ENCODE data around the gene COL16A1. TPM values are rescaled to one million over a fixed set of nuclear protein-coding genes. Genes with fewer than 3 reads are reported as not detected.
A peak's percentile ranks its signal among the peaks of the same experiment; 100 is the strongest.

COL16A1 gene
- total and polyA plus RNA-seq, 2 of the 4 experiments (the other 2 are of a cell fraction): 34.2 to 62.8 TPM

- H3K27me3 ChIP-seq (ENCODE audit: control insufficient read depth, insufficient read depth, low read length): no peaks in the 10 kb centered on the region
- peak overlapping the region; percentile 43; the same call in 1 of the 2 replicates for H3K27ac ChIP-seq (ENCODE audit: insufficient read depth, low read length)
- no peaks in the 10 kb centered on the region for H3K9me3 ChIP-seq (ENCODE audit: control insufficient read depth, insufficient read depth, low read length)
- H2BK15ac ChIP-seq (ENCODE audit: low read depth, low read length): no peak overlapping the region
- POLR2A ChIA-PET (ENCODE audit: unreplicated experiment): no interaction called here
- no peak overlapping the region for H3K4me3 ChIP-seq (ENCODE audit: insufficient read depth, low read depth, low read length)
- peaks cover 13% of the 10 kb centered on the region; the same call in 1 of the 2 replicates for H3K4me1 ChIP-seq (ENCODE audit: control insufficient read depth, insufficient read depth, low read length)
- H3K14ac ChIP-seq (replicated peaks; ENCODE audit: low read depth, low read length): no peak overlapping the region
- no peak overlapping the region for H4K91ac ChIP-seq (ENCODE audit: insufficient read depth, low read depth, low read length)
- no peak overlapping the region for H2BK20ac ChIP-seq (ENCODE audit: low read depth, low read length)
- dilution Hi-C loops (cut with HindIII; ENCODE audit: low sequenced_read_pairs, unreplicated experiment) (no loop called here), in situ Hi-C loops (cut with MboI; ENCODE audit: low sequenced_read_pairs) (no loop called here), intact Hi-C loops (cut with micrococcal nuclease) (no loop called here)
- BruUV-seq (replicated peaks): no TSS peak
- ATAC-seq (ENCODE audit: low read depth) (no peak), DNase-seq (no peak)
- no peak overlapping the region for H3K23ac ChIP-seq (ENCODE audit: low read depth, low read length)
- peaks cover 37 to 80% of the 10 kb centered on the region in 2 experiments for H3K79me1 ChIP-seq (ENCODE audit: low read depth in 1 of 2, low read length in 2 of 2)
- no peak overlapping the region for H3K4ac ChIP-seq (ENCODE audit: low read depth, low read length)
- no peak overlapping the region for H4K5ac ChIP-seq (ENCODE audit: low read depth, low read length)
- no peak overlapping the region for H3K18ac ChIP-seq (ENCODE audit: low read depth, low read length)
- H3K56ac ChIP-seq (ENCODE audit: extremely low read depth, insufficient read depth, low read length): no peak overlapping the region
- H3K9ac ChIP-seq (ENCODE audit: low read depth, low read length): no peak overlapping the region
- H2BK5ac ChIP-seq (ENCODE audit: low read depth, low read length, poor library complexity, severe bottlenecking): peak overlapping the region; percentile 41
- CTCF ChIA-PET: interaction anchor here (1.6 kb wide), 1 partner anchor 10 kb away, joined by 4 read pairs; no protein-coding TSS in a partner anchor
- peaks cover 44% of the 10 kb centered on the region for H4K20me1 ChIP-seq (ENCODE audit: insufficient read depth, low read length)
- no peak overlapping the region for H2BK120ac ChIP-seq (ENCODE audit: low read depth, low read length)
- no peak overlapping the region for H2AK5ac ChIP-seq (ENCODE audit: low read depth, low read length)
- H3K9me1 ChIP-seq (ENCODE audit: insufficient read depth, low read length): peaks cover 16% of the 10 kb centered on the region
- no peak for TF ChIP-seq USF2 (IDR thresholded peaks at IDR 0.05; ENCODE audit: low read depth, low read length)
- TF ChIP-seq, protein P1, sequence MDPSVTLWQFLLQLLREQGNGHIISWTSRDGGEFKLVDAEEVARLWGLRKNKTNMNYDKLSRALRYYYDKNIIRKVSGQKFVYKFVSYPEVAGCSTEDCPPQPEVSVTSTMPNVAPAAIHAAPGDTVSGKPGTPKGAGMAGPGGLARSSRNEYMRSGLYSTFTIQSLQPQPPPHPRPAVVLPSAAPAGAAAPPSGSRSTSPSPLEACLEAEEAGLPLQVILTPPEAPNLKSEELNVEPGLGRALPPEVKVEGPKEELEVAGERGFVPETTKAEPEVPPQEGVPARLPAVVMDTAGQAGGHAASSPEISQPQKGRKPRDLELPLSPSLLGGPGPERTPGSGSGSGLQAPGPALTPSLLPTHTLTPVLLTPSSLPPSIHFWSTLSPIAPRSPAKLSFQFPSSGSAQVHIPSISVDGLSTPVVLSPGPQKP (IDR thresholded peaks at IDR 0.05; ENCODE audit: borderline replicate concordance, low read depth, low read length): no peak
- TF ChIP-seq CHD1 (IDR thresholded peaks at IDR 0.05; ENCODE audit: low read depth, low read length): no peak
- TF ChIP-seq RCOR1 (IDR thresholded peaks at IDR 0.05; ENCODE audit: insufficient replicate concordance, low read length): no peak
- TF ChIP-seq BHLHE40 (IDR thresholded peaks at IDR 0.05; ENCODE audit: low read depth, low read length): no peak
- no peak for TF ChIP-seq NFE2L2 (IDR thresholded peaks at IDR 0.05; ENCODE audit: low read depth, low read length)
- no peak for TF ChIP-seq MXI1 (IDR thresholded peaks at IDR 0.05; ENCODE audit: borderline replicate concordance, low read depth, low read length)
- no peak overlapping the region for H3K4me2 ChIP-seq (ENCODE audit: low read depth, low read length)
- no peak overlapping the region for H2AFZ ChIP-seq (replicated peaks; ENCODE audit: low read length, poor library complexity)
- H4K8ac ChIP-seq (ENCODE audit: low read depth in 2 of 2, low read length in 2 of 2): no peak overlapping the region
- H2AK9ac ChIP-seq (replicated peaks; ENCODE audit: low read depth, low read length, poor library complexity): no peak overlapping the region
- H3K36me3 ChIP-seq (ENCODE audit: control insufficient read depth, insufficient read depth, low read length): no peaks in the 10 kb centered on the region
These were observed 63.6 kb downstream of the COL16A1 start for GRCh38 chr1:31640179-31640578.

Measured in IMR-90 (cell line).